NB4 (cell line): Measurements from ENCODE around the gene RAD51B.

ENCODE experiments used
- POLR2A ChIP-seq: IDR thresholded peaks from 2 replicates; pipeline ENCODE4 v1.6.1; 2011; ENCODE audit warnings: mild to moderate bottlenecking; ENCODE audit not compliant: insufficient read length; ENCODE audit errors: extremely low read depth
- TF ChIP-seq, protein P1 (sequence below): IDR thresholded peaks from one replicate; pipeline ENCODE4 v1.5.1; 2012; ENCODE audit warnings: low read depth, low read length

DNA sequence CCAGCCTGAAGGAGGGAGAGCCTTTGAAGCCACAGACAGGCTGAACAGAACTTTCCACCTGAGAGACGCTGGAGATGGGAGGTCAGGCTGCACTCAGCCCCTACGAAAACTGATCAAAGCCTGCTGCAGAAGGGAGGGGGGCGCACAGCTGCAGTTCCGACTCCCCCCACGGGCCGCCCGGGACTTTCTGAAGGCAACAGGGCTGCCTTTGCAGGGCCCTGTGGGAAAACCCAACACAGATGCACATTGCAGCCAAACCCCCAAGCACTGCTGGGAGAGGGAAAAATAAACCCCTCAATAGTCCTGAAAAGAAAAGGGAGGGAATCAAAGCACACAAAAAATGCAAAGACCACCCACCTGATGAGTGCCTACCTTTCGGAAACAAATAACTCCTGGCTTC is 682.7 kb downstream of the RAD51B start:
- TF ChIP-seq, protein P1, sequence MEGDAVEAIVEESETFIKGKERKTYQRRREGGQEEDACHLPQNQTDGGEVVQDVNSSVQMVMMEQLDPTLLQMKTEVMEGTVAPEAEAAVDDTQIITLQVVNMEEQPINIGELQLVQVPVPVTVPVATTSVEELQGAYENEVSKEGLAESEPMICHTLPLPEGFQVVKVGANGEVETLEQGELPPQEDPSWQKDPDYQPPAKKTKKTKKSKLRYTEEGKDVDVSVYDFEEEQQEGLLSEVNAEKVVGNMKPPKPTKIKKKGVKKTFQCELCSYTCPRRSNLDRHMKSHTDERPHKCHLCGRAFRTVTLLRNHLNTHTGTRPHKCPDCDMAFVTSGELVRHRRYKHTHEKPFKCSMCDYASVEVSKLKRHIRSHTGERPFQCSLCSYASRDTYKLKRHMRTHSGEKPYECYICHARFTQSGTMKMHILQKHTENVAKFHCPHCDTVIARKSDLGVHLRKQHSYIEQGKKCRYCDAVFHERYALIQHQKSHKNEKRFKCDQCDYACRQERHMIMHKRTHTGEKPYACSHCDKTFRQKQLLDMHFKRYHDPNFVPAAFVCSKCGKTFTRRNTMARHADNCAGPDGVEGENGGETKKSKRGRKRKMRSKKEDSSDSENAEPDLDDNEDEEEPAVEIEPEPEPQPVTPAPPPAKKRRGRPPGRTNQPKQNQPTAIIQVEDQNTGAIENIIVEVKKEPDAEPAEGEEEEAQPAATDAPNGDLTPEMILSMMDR = no peak
- no peak for TF ChIP-seq POLR2A
